Left cardiac atrium (tissue), 4 donors: ENCODE results near the gene PDS5B. TPM values are rescaled to one million over a fixed set of nuclear protein-coding genes. Genes with fewer than 3 reads are reported as not detected.
"Not testable (repeated sequence)": the region's sequence is repeated elsewhere in the genome, so short reads cannot be mapped to it uniquely, and the experiment has no call there.

Experiments used
- ATAC-seq, 2 donors: fragments of 200-7000 bp; cut with Tn5 transposase; one replicate each; pipeline ENCODE4 v1.9.1; 2020; ENCODE audit warnings: mild to moderate bottlenecking in 2 of 2, moderate library complexity in 2 of 2
- DNase-seq: peaks from one replicate; pipeline ENCODE4 v3.0.0-alpha.2; 2020
- intact Hi-C, 2 donors: fragments of 100-400 bp; cut with DNase I; formaldehyde crosslinking; loops; one replicate each; pipeline versions ENCODE4 v1.14.1 to v1.15.1; 2022 to 2023
- total RNA-seq, 2 donors: library from RNA; stranded (reverse); fragmentation: NEBNext Ultra II Directional; extraction: Animal tissue kit (Norgen Biotek cat#: 25700); gene quantifications; one replicate each; pipeline ENCODE4 v1.2.1, GENCODE V29; 2021
- donor health status: DM: no; HTN: yes; CAD: no.
- donor health status: DM: no; HTN: yes; CAD: no; lungs with severe emphysema.
- donor health status: DM: yes; HTN: yes; CAD: no.
- donor health status: Dilated cardiomyopathy.

Gene PDS5B
- total RNA-seq, 2 donors from 2014 or later: 19.5 to 27.2 TPM

GRCh38 chr13:32825481-32825880 is 239.2 kb downstream of the PDS5B start:
- ATAC-seq (no peak), DNase-seq (no peak)
- intact Hi-C loops: no loop called here

- intact Hi-C loops, ATAC-seq, DNase-seq: not testable (repeated sequence)
Observed at GRCh38 chr13:32826372-32826771, 240.1 kb downstream of the PDS5B start.

Other genes starting within 250 kb of the PDS5B start
- 1 to 10 TPM; 4.7 to 6.7 TPM for gene N4BP2L1, start 158.3 kb upstream of the PDS5B start, total RNA-seq
- gene N4BP2L2, start 47.7 kb upstream of the PDS5B start, total RNA-seq: 100 to 1,000 TPM; 106 to 126 TPM